HG03095 (cell line): ENCODE results near the gene CRIP2.

Experiments used
- ATAC-seq: cut with Tn5 transposase; IDR thresholded peaks from one replicate; pipeline ENCODE4 v1.9.1; 2021; ENCODE audit warnings: moderate library complexity; ENCODE audit not compliant: unreplicated experiment

CRIP2 gene

GRCh38 chr14:105476097-105476830 lies 1.6 kb downstream of the CRIP2 start:
- ATAC-seq = no peak

GRCh38 chr14:105476831-105477659 lies 2.4 kb downstream of the CRIP2 start:
- ATAC-seq = no peak

- no peak for ATAC-seq
Measured at GRCh38 chr14:105477660-105478397, 3.2 kb downstream of the CRIP2 start.

GRCh38 chr14:105478398-105479251 lies 4.0 kb downstream of the CRIP2 start:
- no peak for ATAC-seq

DNA sequence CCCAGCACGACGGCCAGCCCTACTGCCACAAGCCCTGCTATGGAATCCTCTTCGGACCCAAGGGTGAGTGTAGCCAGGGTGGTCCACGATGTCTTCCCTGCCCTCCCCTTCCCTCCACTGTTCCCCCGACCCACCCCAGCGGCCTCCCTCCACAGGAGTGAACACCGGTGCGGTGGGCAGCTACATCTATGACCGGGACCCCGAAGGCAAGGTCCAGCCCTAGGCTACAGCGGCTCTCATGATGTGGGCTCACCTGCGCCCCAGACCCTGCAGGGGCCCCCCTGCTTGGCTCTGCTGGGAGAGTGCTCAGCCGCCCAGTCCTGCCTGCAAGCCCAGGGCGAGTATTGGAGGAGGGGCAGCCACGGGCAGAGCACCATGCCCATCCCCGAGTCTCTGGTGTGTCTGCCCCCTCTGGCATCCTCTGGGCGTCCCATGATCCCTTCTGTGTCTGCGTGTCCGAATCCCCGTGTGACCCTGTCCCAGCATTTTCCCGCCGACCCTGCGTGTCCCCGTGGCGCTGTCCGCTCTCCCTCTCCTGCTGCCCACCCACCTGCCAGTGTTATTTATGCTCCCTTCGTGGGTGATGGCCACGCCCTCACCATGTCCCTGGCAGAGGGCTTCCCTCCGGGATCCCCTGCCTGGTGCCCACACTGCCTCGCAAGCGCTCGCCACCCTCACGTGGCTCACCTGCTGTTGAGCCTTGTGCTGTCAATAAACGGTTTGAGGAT lies 5.0 kb downstream of the CRIP2 start:
- ATAC-seq = no peak

DNA sequence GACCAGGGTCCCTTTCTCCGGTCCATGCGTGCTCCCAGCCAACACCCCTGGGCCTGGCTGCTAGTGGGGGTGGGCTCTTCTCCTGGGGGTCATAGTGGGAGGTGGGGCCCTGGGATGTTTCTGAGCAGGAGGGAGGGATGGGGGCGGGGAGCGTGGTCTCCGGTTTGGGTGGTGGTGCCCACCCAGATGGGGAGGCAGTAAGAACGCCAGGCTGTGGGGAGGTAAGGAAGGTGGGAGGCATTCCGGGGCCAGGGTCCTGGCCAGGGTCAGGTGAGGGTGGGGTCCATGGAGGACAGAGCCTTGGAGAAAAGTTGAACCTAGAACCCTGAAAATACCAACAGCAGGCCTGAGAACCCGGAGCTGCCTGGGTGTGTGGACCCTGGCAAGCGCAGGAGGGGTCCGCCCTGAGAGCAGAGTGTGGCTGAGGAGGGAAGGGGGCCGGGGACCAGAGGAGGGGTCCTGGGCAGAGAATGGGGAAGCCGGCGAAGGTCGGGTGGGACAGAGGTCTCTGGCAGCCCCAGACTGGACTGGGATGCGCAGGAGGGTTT lies 5.7 kb downstream of the CRIP2 start:
- ATAC-seq = no peak

DNA sequence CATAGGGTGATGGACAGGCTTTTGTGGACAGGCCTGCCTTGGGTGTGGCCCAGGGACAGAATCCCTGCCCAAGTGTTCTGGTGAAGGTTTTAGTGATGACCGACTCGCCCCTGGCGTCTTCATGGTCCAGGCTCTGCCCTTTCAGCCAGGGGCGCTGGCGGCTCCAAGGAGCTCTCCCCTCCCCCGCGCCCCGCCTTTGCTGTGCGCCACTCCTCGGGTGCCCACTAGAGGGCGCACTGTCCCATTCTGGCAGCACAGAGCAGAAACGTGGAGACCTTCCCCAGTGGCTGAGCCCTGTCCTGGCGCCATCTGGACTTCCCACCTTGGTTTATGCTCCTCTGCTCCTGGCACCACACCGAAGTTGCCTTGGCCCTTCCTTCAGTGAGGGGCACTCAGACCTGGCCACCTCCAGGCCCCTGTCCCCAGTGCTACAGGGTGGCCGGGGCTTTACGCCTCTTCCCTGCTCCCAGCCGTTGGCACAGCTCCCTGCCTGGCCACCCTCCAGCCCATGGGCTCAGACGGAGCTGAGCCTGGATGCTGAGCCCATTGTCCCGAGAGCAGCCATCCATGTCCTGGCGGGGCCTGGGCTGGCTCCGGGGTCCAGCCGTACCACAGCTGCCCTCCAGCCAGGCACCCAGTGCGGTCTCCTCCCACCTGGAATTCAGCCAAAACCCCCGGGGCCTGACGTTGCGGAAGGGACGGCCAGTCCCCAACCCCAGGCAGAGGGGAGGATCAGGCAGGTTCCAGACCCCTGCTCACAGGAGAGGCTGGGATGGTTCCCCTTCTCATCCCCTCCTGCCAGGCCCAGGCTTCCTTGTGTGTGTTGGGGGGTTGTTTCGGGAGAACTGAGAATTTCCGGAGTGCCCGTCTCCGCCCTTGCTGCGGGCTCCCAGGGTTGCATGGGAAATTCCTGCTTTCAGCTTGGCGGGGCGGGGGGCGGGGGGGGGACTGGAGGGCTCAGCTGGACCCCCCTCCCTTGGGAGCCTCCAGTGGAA lies 6.5 kb downstream of the CRIP2 start:
- ATAC-seq = peak; percentile 46

DNA sequence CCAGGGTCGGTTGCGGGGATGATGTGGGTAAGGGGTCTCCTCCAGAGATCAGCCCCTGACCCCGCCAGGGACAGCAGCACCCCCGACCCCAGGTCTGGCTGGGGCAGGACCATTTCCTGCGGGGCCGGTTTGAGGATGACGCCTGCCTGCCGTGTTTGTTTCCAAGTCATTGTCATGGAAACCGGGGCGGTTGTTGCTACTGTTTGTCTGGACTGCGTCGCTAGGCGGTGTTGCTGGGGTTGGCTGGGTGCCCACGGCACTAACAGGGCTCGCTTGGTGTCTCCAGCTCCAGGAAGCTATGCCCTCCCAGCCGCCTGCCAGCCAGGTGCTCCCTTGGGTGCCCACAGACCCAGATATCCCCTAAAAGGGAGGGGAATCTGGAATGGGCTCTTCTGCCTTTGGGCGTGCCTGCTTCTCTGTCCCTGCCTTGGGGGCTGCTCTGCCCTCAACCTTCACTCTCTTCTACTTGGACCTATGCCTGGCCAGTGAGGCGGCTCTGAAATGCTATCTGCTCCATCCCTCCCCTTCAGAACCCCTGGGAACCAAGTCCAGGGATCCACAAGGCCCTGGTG lies 7.4 kb downstream of the CRIP2 start:
- ATAC-seq = peak; percentile 41

DNA sequence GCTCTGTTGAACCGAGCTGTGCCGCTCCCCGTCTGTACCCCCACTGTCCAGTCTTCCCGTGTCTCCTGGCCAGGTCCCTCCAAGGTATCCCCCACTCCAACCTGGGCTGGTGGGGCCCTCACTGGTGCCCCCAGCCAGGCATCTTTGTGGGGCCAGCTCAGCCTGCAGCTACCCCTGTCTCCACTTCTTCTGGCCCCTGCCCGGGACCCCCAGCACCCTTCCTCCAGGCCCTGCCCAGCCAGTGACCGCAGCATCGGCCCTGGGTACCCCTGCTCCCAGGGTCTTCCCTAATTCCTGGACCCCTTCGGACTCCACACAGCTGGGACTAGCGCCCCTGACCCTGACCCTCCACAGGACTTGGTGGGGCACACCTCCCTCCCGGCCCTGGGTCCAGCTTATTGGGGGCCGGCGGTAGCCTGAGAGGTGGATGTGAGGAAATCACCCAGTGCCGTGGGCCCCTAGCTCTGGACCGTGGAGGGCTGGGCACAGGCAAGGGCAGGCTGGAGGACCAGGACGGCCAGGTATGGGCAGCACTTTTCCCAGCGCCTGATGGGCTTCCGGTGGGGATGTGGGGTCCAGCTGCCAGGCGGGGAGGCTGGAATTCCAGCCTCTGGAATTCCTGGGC lies 8.0 kb downstream of the CRIP2 start:
- ATAC-seq = no peak

GRCh38 chr14:105483300-105484068 lies 8.9 kb downstream of the CRIP2 start:
- no peak for ATAC-seq

GRCh38 chr14:105484069-105484996 lies 9.7 kb downstream of the CRIP2 start:
- ATAC-seq = no peak

- no peak for ATAC-seq
Measured at GRCh38 chr14:105484997-105485393, 10.4 kb downstream of the CRIP2 start.

DNA sequence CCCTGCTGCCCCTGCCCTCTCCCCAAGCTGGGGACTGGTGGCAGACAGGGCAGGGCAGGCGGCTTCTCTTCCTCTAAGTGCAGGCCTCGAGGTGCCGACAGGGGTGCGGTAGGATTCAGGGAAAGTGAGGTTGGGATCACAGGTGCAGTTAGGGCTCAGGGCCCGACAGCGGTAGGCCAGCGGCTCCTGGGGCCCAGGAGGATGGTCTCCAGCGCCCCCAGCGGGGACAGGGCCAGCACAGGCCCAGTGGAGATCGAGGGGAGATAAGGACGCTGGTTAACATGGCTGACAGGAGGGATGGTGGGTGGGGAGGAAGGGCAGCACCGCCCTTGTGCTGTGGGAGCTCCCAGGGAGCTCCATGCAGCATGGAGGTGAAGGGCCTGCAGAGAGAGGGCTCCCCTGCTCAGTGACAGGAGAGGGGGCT lies 11.1 kb downstream of the CRIP2 start:
- ATAC-seq = no peak

DNA sequence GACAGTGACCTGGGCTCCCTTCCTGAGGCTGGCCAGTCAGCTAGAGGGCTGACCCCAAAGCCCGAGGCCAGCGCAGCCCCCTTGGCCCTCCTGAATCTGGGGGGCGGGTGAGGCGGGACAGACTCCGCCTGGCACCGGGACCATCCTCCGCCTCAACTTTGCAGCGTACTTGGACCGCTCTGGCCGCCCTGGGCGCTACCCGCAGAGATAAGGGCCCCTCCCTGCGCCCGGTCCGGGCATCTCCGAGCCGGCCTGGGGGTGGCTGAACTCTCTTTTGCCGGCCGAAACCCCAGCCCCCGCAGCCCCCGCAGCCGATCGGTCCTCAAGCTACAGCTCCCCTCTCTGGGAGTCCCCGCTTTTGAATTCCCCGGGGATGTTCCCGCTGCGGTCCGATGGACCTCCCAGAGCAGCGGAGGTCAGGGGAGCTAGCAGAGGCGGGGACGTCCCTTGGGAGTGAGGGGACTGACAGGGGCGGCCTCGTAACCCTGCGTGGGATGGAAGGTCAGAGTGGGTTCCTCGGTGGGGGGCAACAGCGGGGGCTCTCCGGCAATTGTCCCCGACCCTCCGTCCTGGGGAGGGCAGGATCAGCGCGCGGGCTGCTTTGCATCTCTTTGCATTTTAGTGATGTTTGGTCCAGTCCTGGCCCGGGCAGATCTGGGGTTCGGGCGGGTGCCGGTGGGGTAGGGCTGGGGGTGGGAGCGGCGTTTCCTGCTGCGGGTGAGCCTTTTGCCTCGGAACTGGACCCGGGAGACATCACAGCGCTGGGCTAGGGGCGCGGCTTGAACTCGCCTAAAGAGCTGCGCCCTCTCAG lies 11.7 kb downstream of the CRIP2 start, which contains the start of gene CRIP1:
CRIP1 (plus strand) TSS at position 724 of the 811 bp plus-strand sequence. CDS start 374 bp downstream, outside the sequence.
- no peak for ATAC-seq

DNA sequence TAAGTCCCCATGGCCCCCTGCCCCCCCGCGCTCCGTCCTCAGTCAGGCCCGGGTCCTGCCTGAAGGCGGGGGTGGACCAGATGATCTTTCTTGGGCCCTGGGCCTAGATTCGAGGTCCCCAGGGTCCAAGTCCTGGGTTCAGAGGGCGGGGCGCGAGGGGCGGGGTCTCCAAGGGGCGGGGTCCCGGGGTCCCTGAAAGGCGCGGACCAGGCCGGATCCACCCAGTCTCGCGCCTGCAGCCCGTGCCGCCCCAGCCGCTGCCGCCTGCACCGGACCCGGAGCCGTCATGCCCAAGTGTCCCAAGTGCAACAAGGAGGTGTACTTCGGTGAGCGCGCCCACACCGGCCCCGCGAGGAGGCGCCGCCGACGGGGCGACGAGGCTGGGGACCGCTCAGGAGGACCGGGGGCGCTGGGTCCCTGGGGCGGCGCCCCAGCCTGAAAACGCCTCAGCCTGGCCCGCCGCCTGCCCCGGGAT lies 12.4 kb downstream of the CRIP2 start:
- ATAC-seq = no peak
